OCI-LY7 (cell line): ENCODE results near the gene GVQW3. TPM values are rescaled to one million over a fixed set of nuclear protein-coding genes. Genes with fewer than 3 reads are reported as not detected.

Experiments
- BruUV-seq: library from RNA; stranded (reverse); fragments of 400-500 nt; replicated peaks from 2 replicates; lab custom pipeline; 2021; lab: Mats Ljungman, UMichigan
- CTCF ChIA-PET: fragments of 300-600 bp; sonication (Branson Sonifier 250); formaldehyde crosslinking; loops from one replicate; lab custom pipeline; 2022; ENCODE audit warnings: antibody characterized with exemption; ENCODE audit not compliant: unreplicated experiment; lab: Charles Lee
- POLR2A ChIA-PET: fragments of 300-600 bp; sonication (Branson Sonifier 250); formaldehyde crosslinking; loops from one replicate; lab custom pipeline; 2022; ENCODE audit warnings: antibody characterized with exemption; lab: Charles Lee
- DNase-seq: peaks from one replicate; pipeline ENCODE4 v3.0.0-alpha.2; 2015; ENCODE audit warnings: low spot score
- H2AFZ ChIP-seq: fragments of 200-600 bp; sonication (generic), shearing (Covaris generic); 2 replicates; pipeline ENCODE4 v1.6.1; 2014; ENCODE audit warnings: mild to moderate bottlenecking, antibody characterized with exemption, low read length, moderate library complexity
- H3K27ac ChIP-seq: fragments of 200-600 bp; sonication (generic); 2 replicates; pipeline ENCODE4 v1.5.1; 2014; ENCODE audit warnings: mixed run types, low read depth, mild to moderate bottlenecking, moderate library complexity, low read length, inconsistent platforms; ENCODE audit not compliant: poor library complexity, severe bottlenecking
- H3K36me3 ChIP-seq: fragments of 200-600 bp; sonication (generic); 2 replicates; pipeline ENCODE4 v1.6.1; 2014; ENCODE audit warnings: mild to moderate bottlenecking, antibody characterized with exemption, low read length, moderate library complexity, mixed read lengths; ENCODE audit not compliant: insufficient read depth
- H3K4me1 ChIP-seq: fragments of 200-600 bp; sonication (generic); 2 replicates; pipeline ENCODE4 v1.5.1; 2014; ENCODE audit warnings: mild to moderate bottlenecking, low read length; ENCODE audit not compliant: insufficient read depth, poor library complexity, severe bottlenecking
- H3K4me2 ChIP-seq: fragments of 200-600 bp; sonication (generic); 2 replicates; pipeline ENCODE4 v1.6.1; 2014; ENCODE audit warnings: mild to moderate bottlenecking, low read length
- H3K4me3 ChIP-seq: fragments of 200-600 bp; sonication (generic); 2 replicates; pipeline ENCODE4 v1.5.1; 2014; ENCODE audit warnings: mild to moderate bottlenecking, low read depth, low read length; ENCODE audit not compliant: poor library complexity, severe bottlenecking
- H3K79me2 ChIP-seq: fragments of 200-600 bp; sonication (generic); 2 replicates; pipeline ENCODE4 v1.6.1; 2016; ENCODE audit warnings: low read depth, mild to moderate bottlenecking, low read length, moderate library complexity, mixed read lengths; ENCODE audit not compliant: insufficient read depth
- H3K9me2 ChIP-seq: fragments of 200-600 bp; sonication (generic); 2 replicates; pipeline ENCODE4 v1.6.1; 2016; ENCODE audit warnings: mild to moderate bottlenecking, low read length, mixed read lengths; ENCODE audit not compliant: insufficient read depth
- H3K9me3 ChIP-seq: fragments of 200-600 bp; sonication (generic); 2 replicates; pipeline ENCODE4 v1.6.1; 2014; ENCODE audit warnings: mild to moderate bottlenecking, mixed run types, low read length, mixed read lengths
- H4K20me1 ChIP-seq: fragments of 200-600 bp; sonication (generic); 2 replicates; pipeline ENCODE4 v1.6.1; 2014; ENCODE audit warnings: mild to moderate bottlenecking, antibody characterized with exemption, low read length, moderate library complexity, mixed read lengths; ENCODE audit not compliant: insufficient read depth
- EZH2phosphoT487 ChIP-seq: fragments of 200-600 bp; sonication (generic); IDR thresholded peaks from 2 replicates; pipeline ENCODE4 v1.6.1; 2018; ENCODE audit warnings: low read depth, borderline replicate concordance, mild to moderate bottlenecking, mixed run types, antibody characterized with exemption, low read length, moderate library complexity, mixed read lengths
- intact Hi-C: fragments of 100-400 bp; cut with micrococcal nuclease; formaldehyde crosslinking; loops from one replicate; pipeline ENCODE4 v1.10.0; 2022; ENCODE audit not compliant: unreplicated experiment
- total RNA-seq, 2 experiments: library from RNA; depleted of rRNA in 1 of 2; stranded (reverse); fragments of >200 nt in 1 of 2; shearing (Covaris generic) in 1 of 2; gene quantifications; 2 replicates each; pipeline ENCODE4 v1.2.3, GENCODE V29; 2014 to 2022
- TF ChIP-seq, protein P1 (sequence below): fragments of 200-600 bp; sonication (generic); conservative IDR thresholded peaks from 2 replicates; pipeline ENCODE4 v1.5.1; 2014; ENCODE audit warnings: mild to moderate bottlenecking, antibody characterized with exemption, low read length, moderate library complexity, mixed read lengths

Gene GVQW3
- total RNA-seq, 2 experiments from 2014 or later, result 15.4 to 16.5 TPM

DNA sequence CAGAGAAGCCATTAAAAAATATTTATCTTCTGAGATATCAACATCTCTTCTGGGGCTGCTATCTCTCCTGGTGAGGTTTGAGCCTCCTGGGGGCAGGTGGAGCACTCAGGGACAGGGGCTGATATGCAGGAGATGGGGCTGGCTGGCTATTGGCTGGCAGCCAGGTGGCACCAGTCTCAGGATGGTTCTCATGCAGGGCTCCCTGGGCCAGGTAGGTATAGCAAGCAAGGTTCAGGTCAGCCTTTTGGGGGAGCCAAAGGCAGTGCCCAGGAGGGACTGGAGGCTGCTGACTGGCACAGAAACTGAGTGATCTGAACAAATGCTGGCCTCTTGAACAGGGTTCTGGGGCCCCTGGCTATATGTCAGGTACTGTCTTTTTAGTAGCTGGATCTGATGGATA lies 34.0 kb downstream of the GVQW3 start:
- Histone ChIP-seq H3K4me1 (no peaks in the 10 kb centered on the region), H2AFZ (no peak overlapping the region), H3K27ac (no peak overlapping the region), H4K20me1 (no peaks in the 10 kb centered on the region), H3K36me3 (no peaks in the 10 kb centered on the region), H3K9me2 (no peaks in the 10 kb centered on the region), H3K79me2 (no peaks in the 10 kb centered on the region), H3K4me3 (no peak overlapping the region), H3K9me3 (no peaks in the 10 kb centered on the region), H3K4me2 (no peak overlapping the region)
- CTCF ChIA-PET, result no interaction called here
- BruUV-seq, result no TSS peak
- POLR2A ChIA-PET, result no interaction called here
- TF ChIP-seq, protein P1, sequence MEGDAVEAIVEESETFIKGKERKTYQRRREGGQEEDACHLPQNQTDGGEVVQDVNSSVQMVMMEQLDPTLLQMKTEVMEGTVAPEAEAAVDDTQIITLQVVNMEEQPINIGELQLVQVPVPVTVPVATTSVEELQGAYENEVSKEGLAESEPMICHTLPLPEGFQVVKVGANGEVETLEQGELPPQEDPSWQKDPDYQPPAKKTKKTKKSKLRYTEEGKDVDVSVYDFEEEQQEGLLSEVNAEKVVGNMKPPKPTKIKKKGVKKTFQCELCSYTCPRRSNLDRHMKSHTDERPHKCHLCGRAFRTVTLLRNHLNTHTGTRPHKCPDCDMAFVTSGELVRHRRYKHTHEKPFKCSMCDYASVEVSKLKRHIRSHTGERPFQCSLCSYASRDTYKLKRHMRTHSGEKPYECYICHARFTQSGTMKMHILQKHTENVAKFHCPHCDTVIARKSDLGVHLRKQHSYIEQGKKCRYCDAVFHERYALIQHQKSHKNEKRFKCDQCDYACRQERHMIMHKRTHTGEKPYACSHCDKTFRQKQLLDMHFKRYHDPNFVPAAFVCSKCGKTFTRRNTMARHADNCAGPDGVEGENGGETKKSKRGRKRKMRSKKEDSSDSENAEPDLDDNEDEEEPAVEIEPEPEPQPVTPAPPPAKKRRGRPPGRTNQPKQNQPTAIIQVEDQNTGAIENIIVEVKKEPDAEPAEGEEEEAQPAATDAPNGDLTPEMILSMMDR, result peak; percentile 43
- TF ChIP-seq EZH2phosphoT487, result no peak
- DNase-seq, result peak; percentile 21
- intact Hi-C loops, result no loop called here

DNA sequence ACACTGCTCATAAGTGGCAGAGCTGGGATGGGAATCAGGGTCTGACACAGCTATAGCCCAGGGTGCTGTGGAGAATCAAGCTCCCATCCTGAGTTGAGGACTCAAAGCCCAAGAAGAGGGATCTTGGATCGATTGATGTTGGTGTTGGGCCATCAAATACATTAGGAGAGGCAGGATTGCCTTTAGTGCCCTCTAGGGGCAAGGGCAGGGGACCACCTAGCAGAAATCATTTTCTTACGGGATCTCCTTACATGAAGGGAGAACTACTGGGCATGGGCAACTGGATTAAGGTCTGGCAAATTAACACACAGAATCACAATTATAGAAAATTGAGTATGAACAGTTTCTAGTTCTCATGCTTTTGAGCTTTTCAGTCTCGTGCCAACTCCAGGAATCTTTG lies 38.8 kb downstream of the GVQW3 start:
- Histone ChIP-seq H2AFZ (no peak overlapping the region), H3K27ac (no peak overlapping the region), H3K79me2 (no peaks in the 10 kb centered on the region), H3K9me3 (no peaks in the 10 kb centered on the region), H3K4me2 (no peak overlapping the region), H3K4me1 (no peaks in the 10 kb centered on the region), H3K4me3 (no peak overlapping the region), H4K20me1 (no peaks in the 10 kb centered on the region), H3K9me2 (no peaks in the 10 kb centered on the region), H3K36me3 (no peaks in the 10 kb centered on the region)
- no TSS peak for BruUV-seq
- peak; percentile 48 for DNase-seq
- TF ChIP-seq, protein P1, result peak; percentile 82
- no peak for TF ChIP-seq EZH2phosphoT487
- intact Hi-C loops, result loop anchor here (10.0 kb wide), 1 partner anchor 75 kb away; no protein-coding TSS in a partner anchor
- POLR2A ChIA-PET, result no interaction called here
- CTCF ChIA-PET, result no interaction called here

DNA sequence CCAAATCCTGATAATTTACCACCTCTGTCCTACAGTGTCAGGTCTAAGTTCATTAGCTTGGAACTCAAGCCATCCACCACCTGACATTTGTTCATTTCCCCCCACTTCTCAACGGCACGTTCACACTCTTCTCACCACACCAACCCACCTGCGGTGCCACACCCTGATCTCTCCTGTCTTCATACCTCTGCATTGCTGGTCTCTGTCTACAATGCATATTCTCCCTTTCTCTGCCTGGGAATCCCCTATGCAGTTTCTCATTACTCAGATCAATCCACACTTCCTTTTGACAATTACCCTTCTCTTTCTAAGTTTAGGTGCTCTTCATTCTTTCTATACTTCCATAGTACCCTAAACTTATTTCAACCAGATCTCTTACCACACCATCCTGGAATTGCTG lies 43.3 kb downstream of the GVQW3 start:
- no peak for DNase-seq

More for the DNA sequence above, 43.3 kb downstream of the GVQW3 start:
- ChIA-PET POLR2A (no interaction called here), CTCF (no interaction called here)
- Histone ChIP-seq H2AFZ (no peak overlapping the region), H3K36me3 (no peaks in the 10 kb centered on the region), H3K79me2 (no peaks in the 10 kb centered on the region), H3K9me2 (no peaks in the 10 kb centered on the region), H3K4me3 (no peak overlapping the region), H4K20me1 (no peaks in the 10 kb centered on the region), H3K9me3 (no peaks in the 10 kb centered on the region), H3K27ac (no peak overlapping the region), H3K4me2 (no peak overlapping the region), H3K4me1 (no peaks in the 10 kb centered on the region)
- BruUV-seq, result no TSS peak
- TF ChIP-seq, protein P1, result no peak
- TF ChIP-seq EZH2phosphoT487, result no peak
- intact Hi-C loops, result loop anchor here (10.0 kb wide), 1 partner anchor 80 kb away; no protein-coding TSS in a partner anchor
